ENCODE measurements around the gene BTBD2. TPM values are rescaled to one million over a fixed set of nuclear protein-coding genes. Genes with fewer than 3 reads are reported as not detected.

BTBD2 gene
- total and polyA plus RNA-seq, 4 donors = 7.4 to 25.1 (median 20.2) TPM

- TF ChIP-seq REST (IDR thresholded peaks at IDR 0.05) (no peak), RAD21 (IDR thresholded peaks at IDR 0.05) (no peak), SP1 (IDR thresholded peaks at IDR 0.05) (no peak), ZBTB33 (IDR thresholded peaks at IDR 0.05) (no peak)
Measured at GRCh38 chr19:1984357-1984756, 31.2 kb downstream of the BTBD2 start (continued).

GRCh38 chr19:1981253-1981652, 34.3 kb downstream of the BTBD2 start:
- TF ChIP-seq YY1 (IDR thresholded peaks at IDR 0.05) (no peak), REST (IDR thresholded peaks at IDR 0.05) (no peak), HNF4A (conservative IDR thresholded peaks at IDR 0.05) (no peak), JUND (IDR thresholded peaks at IDR 0.05) (no peak)
- 97% methylated on average over 20 of the region's 20 CpGs for WGBS
- H3K9me3 ChIP-seq (ENCODE audit: control insufficient read depth in 4 of 4, low read length in 3 of 4) = no peaks in the 10 kb centered on the region
- no peaks in the 10 kb centered on the region for H3K4me1 ChIP-seq (ENCODE audit: control insufficient read depth in 4 of 4, insufficient read depth in 4 of 4, low read length in 3 of 4)
- H3K9ac ChIP-seq (ENCODE audit: low read depth in 1 of 2, low read length in 2 of 2) = no peak overlapping the region
- DNase-seq (ENCODE audit: low spot score) = no peak
- no peak overlapping the region for H3K27ac ChIP-seq (ENCODE audit: low read depth in 1 of 2, low read length in 2 of 2)
- H3K4me3 ChIP-seq (ENCODE audit: low read depth in 1 of 3, low read length in 3 of 3) = no peak overlapping the region
- no peaks in the 10 kb centered on the region for H3K27me3 ChIP-seq (ENCODE audit: control insufficient read depth in 4 of 4, insufficient read depth in 4 of 4, low read length in 3 of 4)
- peaks cover 11 to 45% (median 23%) of the 10 kb centered on the region in 4 donors for H3K36me3 ChIP-seq (ENCODE audit: control insufficient read depth in 4 of 4, insufficient read depth in 3 of 4, low read depth in 1 of 4, low read length in 3 of 4)

- H3K9ac ChIP-seq (ENCODE audit: low read depth in 1 of 2, low read length in 2 of 2) = no peak overlapping the region
- 97% methylated on average over 31 of the region's 31 CpGs for WGBS
- no peak overlapping the region for H3K27ac ChIP-seq (ENCODE audit: low read depth in 1 of 2, low read length in 2 of 2)
- H3K27me3 ChIP-seq (ENCODE audit: control insufficient read depth in 4 of 4, insufficient read depth in 4 of 4, low read length in 3 of 4) = no peaks in the 10 kb centered on the region
- peaks cover 9 to 45% (median 21%) of the 10 kb centered on the region in 4 donors for H3K36me3 ChIP-seq (ENCODE audit: control insufficient read depth in 4 of 4, insufficient read depth in 3 of 4, low read depth in 1 of 4, low read length in 3 of 4)
- DNase-seq (ENCODE audit: low spot score) = no peak
- no peaks in the 10 kb centered on the region for H3K9me3 ChIP-seq (ENCODE audit: control insufficient read depth in 4 of 4, low read length in 3 of 4)
- no peaks in the 10 kb centered on the region for H3K4me1 ChIP-seq (ENCODE audit: control insufficient read depth in 4 of 4, insufficient read depth in 4 of 4, low read length in 3 of 4)
- H3K4me3 ChIP-seq (ENCODE audit: low read depth in 1 of 3, low read length in 3 of 3) = no peak overlapping the region
- TF ChIP-seq ATF3 (IDR thresholded peaks at IDR 0.05) (no peak), RXRA (IDR thresholded peaks at IDR 0.05) (no peak), NR2F2 (IDR thresholded peaks at IDR 0.05) (no peak), JUND (IDR thresholded peaks at IDR 0.05) (no peak), FOXA2 (IDR thresholded peaks at IDR 0.05) (no peak), REST (IDR thresholded peaks at IDR 0.05) (no peak), MAX (IDR thresholded peaks at IDR 0.05) (no peak), FOXA1 (IDR thresholded peaks at IDR 0.05) (no peak), YY1 (IDR thresholded peaks at IDR 0.05) (no peak), HNF4A (conservative IDR thresholded peaks at IDR 0.05) (no peak), HNF4G (IDR thresholded peaks at IDR 0.05) (no peak), ZBTB33 (IDR thresholded peaks at IDR 0.05) (no peak)
Measured at GRCh38 chr19:1980809-1981181, 34.7 kb downstream of the BTBD2 start.

All from liver (tissue), 9 donors.